Spleen (tissue), 7 donors: ENCODE data around the gene RFX8.

ENCODE experiments used
- POLR2A ChIP-seq, 3 donors: fragments of 450-650 bp; IDR thresholded peaks; one replicate each; pipeline ENCODE4 v1.5.1; 2017; ENCODE audit warnings: antibody characterized with exemption in 3 of 3, mild to moderate bottlenecking in 1 of 3
- TF ChIP-seq, protein P1 (sequence below), 11 experiments: fragments of 200-600 bp in 7 of 11; fragments of 450-650 bp in 4 of 11; sonication (generic) in 4 of 11; IDR thresholded peaks in 8 of 11; conservative IDR thresholded peaks in 3 of 11; 1 replicate in 7 of 11; 2 replicates in 4 of 11; pipeline versions ENCODE4 v1.4.0 to v1.8.0; 2016 to 2021; ENCODE audit warnings: antibody characterized with exemption in 11 of 11, inconsistent platforms in 4 of 11, mild to moderate bottlenecking in 1 of 11
- donor health status: DM: no; HTN: no; CAD: no; lungs with moderate emphysema.
- donor health status: DM: no; HTN: no; CAD: no.
- donor health status: DM: no; HTN: no; CAD: no.

DNA sequence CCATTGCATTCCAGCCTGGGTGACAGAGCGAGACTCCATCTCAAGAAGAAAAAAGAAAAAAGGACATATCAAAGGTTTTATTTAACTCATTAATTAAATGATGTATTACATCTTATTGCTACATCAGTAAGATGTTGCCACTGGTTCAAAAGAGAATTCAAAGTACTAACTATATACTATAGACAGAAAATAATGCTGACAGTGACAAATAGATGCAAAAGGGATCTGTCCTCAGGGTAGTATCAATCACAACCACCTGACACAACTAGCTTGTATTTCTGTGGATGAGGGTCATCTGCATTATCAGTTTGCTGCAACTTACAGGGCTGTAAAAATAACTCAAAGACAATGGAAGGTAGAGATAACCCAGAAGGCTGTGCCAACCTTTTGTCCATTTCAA, 71.2 kb downstream of the RFX8 start:
- no peak for TF ChIP-seq POLR2A (IDR thresholded peaks at IDR 0.05)
- TF ChIP-seq, protein P1, sequence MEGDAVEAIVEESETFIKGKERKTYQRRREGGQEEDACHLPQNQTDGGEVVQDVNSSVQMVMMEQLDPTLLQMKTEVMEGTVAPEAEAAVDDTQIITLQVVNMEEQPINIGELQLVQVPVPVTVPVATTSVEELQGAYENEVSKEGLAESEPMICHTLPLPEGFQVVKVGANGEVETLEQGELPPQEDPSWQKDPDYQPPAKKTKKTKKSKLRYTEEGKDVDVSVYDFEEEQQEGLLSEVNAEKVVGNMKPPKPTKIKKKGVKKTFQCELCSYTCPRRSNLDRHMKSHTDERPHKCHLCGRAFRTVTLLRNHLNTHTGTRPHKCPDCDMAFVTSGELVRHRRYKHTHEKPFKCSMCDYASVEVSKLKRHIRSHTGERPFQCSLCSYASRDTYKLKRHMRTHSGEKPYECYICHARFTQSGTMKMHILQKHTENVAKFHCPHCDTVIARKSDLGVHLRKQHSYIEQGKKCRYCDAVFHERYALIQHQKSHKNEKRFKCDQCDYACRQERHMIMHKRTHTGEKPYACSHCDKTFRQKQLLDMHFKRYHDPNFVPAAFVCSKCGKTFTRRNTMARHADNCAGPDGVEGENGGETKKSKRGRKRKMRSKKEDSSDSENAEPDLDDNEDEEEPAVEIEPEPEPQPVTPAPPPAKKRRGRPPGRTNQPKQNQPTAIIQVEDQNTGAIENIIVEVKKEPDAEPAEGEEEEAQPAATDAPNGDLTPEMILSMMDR (IDR thresholded peaks at IDR 0.05 in 8 of 11, conservative IDR thresholded peaks at IDR 0.05 in 3 of 11), result no peak
